A172 (cell line): Measurements from ENCODE around the gene LIG1. TPM values are rescaled to one million over a fixed set of nuclear protein-coding genes. Genes with fewer than 3 reads are reported as not detected.

Source experiments
- DNase-seq: peaks from one replicate; pipeline ENCODE4 v3.0.0-alpha.2; 2015; ENCODE audit warnings: low spot score
- total RNA-seq: library from RNA; depleted of rRNA; stranded (reverse); fragments of >200 nt; shearing (Covaris generic); gene quantifications from 2 replicates; pipeline ENCODE4 v1.2.3, GENCODE V29; 2014; rRNA removed

LIG1 gene
- 30.1 and 35.7 TPM in 2 replicates for total RNA-seq

- DNase-seq, result peak; percentile 86
Observed at GRCh38 chr19:48169939-48170803, at the start of gene LIG1, which contains the start of gene ZSWIM9. Gene LIG1 (minus strand): TSS chr19:48170344. CDS start chr19:48165566, 4,778 bp downstream. Gene ZSWIM9 (plus strand): TSS chr19:48170680. CDS start chr19:48171803, 1,123 bp downstream.

- DNase-seq, result peak; percentile 18
Observed at GRCh38 chr19:48218997-48219396, 48.9 kb upstream of the LIG1 start.

DNA sequence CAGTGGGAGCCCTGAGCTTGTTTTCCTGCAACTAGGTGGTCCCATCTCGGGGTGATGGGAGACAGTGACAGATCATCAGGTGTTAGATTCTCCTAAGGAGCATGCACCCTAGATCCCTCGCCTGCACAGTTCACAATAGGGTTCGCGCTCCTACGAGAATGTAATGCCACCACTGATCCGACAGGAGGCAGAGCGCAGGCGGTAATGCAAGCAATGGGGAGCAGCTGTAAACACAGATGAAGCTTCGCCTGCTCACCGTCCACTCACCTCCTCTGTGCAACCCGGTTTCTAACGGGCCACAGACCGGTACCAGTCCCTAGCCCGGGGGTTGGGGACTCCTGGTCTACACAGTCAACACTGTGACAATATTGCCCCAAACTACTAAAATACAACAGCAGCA, 46.8 kb upstream of the LIG1 start:
- no peak for DNase-seq

DNA sequence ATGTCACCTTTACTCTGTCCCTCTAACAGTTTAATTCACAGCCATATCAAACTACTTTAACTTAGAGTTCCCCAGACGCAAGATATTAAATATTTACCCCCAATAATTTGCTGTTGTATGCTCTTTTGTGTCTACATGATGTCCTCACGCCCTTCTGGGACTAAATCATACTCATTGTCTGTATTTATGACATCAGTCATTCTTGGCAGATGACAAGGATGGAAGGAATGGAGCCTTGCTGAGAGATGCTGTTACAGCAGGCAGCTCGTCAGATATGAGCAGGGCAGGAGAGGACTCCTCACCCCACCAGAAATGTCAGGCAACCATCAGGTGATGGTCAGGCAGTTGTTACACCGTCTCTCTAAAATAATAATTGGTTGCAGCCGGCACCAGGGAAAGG, 43.8 kb upstream of the LIG1 start:
- DNase-seq, result no peak

DNA sequence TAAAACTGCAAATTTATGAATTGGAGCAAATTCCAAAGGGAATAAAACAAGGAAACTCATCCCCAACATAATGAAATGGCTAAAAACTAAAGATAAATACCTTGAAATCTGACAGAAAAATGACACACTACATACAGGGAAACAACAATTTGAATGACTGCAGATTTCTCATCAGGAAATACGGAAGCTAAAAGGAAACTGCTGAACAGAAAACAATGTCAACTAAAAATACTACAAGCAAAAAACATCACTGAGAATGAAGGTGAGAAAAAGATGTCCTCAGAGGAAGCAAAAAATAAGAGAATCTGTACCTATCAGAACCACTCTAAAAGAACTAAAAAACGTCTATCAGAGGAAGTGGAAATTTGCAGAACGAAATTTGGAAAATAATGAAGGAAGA, 39.9 kb upstream of the LIG1 start:
- no peak for DNase-seq

DNA sequence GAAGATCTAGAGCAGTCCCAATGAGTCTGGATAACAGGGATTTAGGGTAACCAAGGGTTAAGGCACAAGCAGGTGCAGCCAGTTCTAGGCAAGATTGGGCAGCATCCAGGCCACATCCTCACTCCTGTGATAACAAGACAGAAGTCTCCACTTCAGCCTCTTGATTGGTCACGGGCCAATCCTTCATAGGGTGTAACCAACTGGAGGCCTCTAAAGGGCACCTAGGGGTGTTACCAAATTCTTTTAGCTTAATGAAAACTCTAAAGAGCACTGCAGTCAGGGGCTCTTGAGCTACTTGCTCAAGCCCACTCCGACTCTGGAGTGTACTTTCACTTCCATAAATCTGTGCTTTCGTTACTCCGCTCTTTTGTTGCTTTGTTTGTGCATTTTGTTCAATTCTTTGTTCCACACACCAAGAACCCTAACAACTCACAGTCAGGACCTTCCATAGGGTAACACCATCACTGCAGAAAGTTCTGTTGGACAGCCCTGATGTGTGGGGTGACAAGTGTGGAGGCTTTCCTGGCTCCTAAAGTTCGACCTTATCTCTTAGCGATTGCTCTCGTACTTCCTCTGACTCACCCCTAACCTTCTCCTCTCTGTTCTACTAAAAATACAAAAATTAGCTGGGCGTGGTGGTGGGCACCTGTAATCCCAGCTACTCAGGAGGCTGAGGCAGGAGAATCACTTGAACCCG, 36.4 kb upstream of the LIG1 start:
- no peak for DNase-seq

DNA sequence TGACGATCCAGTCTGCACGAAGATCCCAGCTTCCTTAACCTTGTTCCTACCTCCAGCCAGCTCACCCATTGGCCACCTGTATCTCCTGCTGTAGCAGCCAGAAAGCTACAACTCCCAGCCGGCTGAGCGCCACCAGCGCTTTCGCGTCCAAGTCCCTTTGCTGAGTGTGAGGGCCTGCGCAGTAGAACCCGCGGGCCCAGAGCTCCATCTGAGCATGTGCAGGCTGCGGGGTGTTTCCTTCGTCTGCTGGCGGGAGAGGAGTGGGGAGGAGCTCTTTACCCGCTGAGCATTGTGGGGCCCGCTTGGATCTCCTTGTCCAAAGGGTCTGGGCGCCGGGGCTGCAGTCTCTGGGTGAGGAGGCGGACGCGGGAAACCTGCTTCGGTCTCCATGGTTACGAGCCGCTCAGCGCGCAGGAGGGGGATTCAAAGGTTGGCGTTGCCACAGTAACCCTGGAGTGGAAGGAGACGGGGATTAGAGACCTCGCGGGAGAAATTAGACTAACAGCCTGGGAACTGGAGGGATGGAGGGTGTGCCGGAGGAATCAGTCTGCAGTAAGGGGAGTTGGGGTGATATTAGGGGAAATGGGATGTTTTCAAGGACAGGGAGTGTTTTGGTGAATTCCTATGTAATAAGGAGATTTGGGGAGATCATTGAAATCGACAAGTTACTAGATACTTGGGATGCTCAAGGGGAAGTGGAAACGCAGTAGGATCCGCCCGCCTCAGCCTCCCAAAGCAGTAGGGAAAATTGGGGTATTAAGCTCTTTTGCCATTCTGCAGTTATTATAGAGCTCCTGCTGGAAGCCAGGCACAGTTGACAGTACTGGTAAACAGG, 33.9 kb upstream of the LIG1 start:
- DNase-seq, result peak; percentile 87

GRCh38 chr19:48203222-48203793, 33.2 kb upstream of the LIG1 start:
- peak; percentile 1 for DNase-seq

- DNase-seq, result no peak
Observed at GRCh38 chr19:48196933-48197665, 27.0 kb upstream of the LIG1 start.

GRCh38 chr19:48196321-48196763, 26.2 kb upstream of the LIG1 start:
- DNase-seq, result no peak

DNA sequence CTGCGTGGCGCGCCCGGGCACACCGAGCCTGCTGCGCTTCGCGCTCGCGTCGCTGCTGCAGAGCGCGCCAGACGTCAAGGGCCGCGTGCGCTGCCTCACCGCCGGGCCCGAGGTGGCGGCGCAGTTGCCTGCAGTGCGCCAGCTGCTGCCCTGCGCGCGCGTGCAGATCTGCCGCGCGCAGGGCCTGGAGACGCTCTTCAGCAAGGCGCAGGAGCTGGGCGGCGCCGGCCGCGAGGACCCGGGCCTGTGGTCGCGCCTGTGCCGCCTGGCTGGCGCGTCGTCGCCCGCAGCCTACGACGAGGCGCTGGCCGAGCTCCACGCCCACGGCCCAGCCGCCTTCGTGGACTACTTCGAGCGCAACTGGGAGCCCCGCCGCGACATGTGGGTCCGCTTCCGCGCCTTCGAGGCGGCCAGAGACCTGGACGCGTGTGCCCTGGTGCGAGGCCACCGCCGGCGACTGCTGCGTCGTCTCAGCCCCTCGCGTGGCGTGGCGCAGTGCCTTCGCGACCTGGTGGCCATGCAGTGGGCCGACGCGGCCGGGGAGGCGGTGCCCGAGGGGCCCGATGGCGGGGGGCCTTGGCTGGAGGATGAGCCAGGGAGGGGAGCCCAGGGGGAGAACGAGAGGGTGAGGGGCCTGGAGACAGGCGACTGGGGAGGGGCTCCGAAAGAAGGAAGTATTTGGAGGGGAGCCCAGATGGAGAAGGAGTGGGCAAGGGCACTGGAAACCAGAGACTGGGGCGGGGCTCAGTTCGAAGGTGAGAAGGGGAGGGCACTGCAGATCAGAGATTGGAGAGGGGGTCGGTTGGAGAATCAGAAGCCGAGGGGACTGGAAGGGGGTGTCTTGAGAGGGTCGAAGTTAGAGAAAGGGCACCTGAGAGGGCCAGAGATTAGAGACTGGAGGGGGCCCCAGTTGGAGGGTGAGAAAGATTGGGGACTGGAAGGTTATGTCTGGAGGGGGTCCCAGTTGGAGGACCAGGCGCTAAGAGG, 25.0 kb upstream of the LIG1 start:
- no peak for DNase-seq

GRCh38 chr19:48194041-48194843, 24.1 kb upstream of the LIG1 start:
- DNase-seq, result no peak

DNA sequence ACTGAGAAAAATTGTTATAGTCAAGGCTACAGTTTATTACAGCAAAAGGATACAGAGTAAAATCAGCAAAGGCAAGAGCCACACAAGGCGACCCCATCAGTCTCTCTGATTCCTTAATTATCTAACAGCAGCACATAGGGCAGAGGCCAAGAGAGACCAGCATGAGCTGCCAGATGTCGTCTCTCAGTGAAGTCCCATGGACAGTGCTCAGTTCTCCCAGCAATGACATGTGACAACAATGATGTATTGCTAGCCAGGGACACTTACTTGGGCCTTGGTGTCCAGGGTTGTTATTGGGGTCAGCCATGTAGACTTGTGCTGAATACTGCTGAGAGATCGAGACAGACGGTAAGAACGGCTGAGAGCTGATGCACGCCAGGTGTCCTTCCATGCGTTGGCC, 22.6 kb upstream of the LIG1 start:
- DNase-seq, result no peak

GRCh38 chr19:48190885-48191284, 20.7 kb upstream of the LIG1 start:
- no peak for DNase-seq

GRCh38 chr19:48190288-48190884, 20.2 kb upstream of the LIG1 start:
- DNase-seq, result peak; percentile 58

DNA sequence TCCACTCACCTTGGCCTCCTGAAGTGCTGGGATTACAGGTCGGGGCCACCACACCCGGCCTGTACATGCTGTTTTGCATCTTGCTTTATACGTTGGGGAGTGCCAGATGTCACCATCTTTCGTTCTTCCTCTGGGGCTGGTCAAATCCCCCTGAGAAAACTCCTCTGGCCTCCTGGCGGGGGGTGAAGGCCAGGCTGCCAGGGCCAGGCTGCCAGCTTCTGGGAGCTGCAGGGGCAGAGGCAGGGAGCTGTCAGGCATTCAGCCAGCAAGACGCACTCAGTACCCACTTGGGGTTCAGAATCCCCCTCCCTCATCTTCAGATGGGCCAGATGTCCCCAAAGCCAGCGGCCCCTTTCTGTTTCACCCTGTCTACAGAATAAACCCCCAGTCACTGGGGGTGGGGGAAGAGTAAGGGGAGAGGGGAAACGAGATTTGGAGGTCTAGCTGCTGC, 16.4 kb upstream of the LIG1 start:
- DNase-seq, result no peak

- no peak for DNase-seq
Observed at GRCh38 chr19:48186015-48186414, 15.9 kb upstream of the LIG1 start.

- no peak for DNase-seq
Observed at GRCh38 chr19:48183356-48183755, 13.2 kb upstream of the LIG1 start.
